COLO829 (cell line): ENCODE results near the gene LZTS3.
"Not testable (repeated sequence)": the region's sequence is repeated elsewhere in the genome, so short reads cannot be mapped to it uniquely, and the experiment has no call there.

ENCODE experiments used
- DNase-seq: peaks from one replicate; pipeline ENCODE4 v3.0.0; 2012; ENCODE audit warnings: low spot score

The LZTS3 gene

GRCh38 chr20:3172933-3173609 lies at the start of gene LZTS3:
LZTS3 (minus strand) TSS chr20:3173549; CDS start chr20:3167163, 6,386 bp downstream.
- DNase-seq: no peak

GRCh38 chr20:3221398-3222226 lies 48.3 kb upstream of the LZTS3 start:
- DNase-seq: no peak

- DNase-seq: no peak
Measured at GRCh38 chr20:3218307-3218988, 45.1 kb upstream of the LZTS3 start.

- not testable (repeated sequence) for DNase-seq
Measured at GRCh38 chr20:3215359-3215917, 42.1 kb upstream of the LZTS3 start.

GRCh38 chr20:3213226-3213625 lies 39.9 kb upstream of the LZTS3 start:
- no peak for DNase-seq

GRCh38 chr20:3210346-3210745 lies 37.0 kb upstream of the LZTS3 start:
- no peak for DNase-seq

GRCh38 chr20:3209946-3210317 lies 36.6 kb upstream of the LZTS3 start:
- DNase-seq: no peak

GRCh38 chr20:3209257-3209945 lies 36.1 kb upstream of the LZTS3 start, which contains the start of gene ITPA:
ITPA (plus strand) TSS chr20:3209498; CDS start chr20:3209552, 54 bp downstream.
- no peak for DNase-seq

- DNase-seq: no peak
Measured at GRCh38 chr20:3208786-3209256, 35.5 kb upstream of the LZTS3 start.

- DNase-seq: peak; percentile 94
Measured at GRCh38 chr20:3204124-3204794, 30.9 kb upstream of the LZTS3 start, which contains the start of gene DDRGK1. DDRGK1 (minus strand) TSS chr20:3204682; CDS start chr20:3204627, 55 bp downstream.

GRCh38 chr20:3203315-3204123 lies 30.2 kb upstream of the LZTS3 start:
- no peak for DNase-seq

GRCh38 chr20:3202965-3203314 lies 29.6 kb upstream of the LZTS3 start:
- no peak for DNase-seq

GRCh38 chr20:3199976-3200755 lies 26.8 kb upstream of the LZTS3 start:
- no peak for DNase-seq

- DNase-seq: no peak
Measured at GRCh38 chr20:3199206-3199605, 25.9 kb upstream of the LZTS3 start.

- DNase-seq: no peak
Measured at GRCh38 chr20:3195590-3196237, 22.4 kb upstream of the LZTS3 start.

- no peak for DNase-seq
Measured at GRCh38 chr20:3194617-3195280, 21.4 kb upstream of the LZTS3 start.

GRCh38 chr20:3193806-3194616 lies 20.7 kb upstream of the LZTS3 start:
- DNase-seq: no peak
